Thymus (tissue), 11 donors: ENCODE results near the gene PDE2A. TPM values are rescaled to one million over a fixed set of nuclear protein-coding genes. Genes with fewer than 3 reads are reported as not detected.

Experiments
- DNase-seq, 9 donors: peaks; one replicate each; pipeline ENCODE4 v3.0.0-alpha.2; 2013; ENCODE audit warnings: low spot score in 9 of 9, low read depth in 6 of 9, missing footprints in 1 of 9
- H3K27ac ChIP-seq, 2 donors: one replicate each; pipeline ENCODE4 v1.5.1; 2013; ENCODE audit warnings: control low read depth in 1 of 2, low read depth in 1 of 2, low read length in 1 of 2, mild to moderate bottlenecking in 1 of 2, moderate library complexity in 1 of 2
- H3K27me3 ChIP-seq, 2 donors: one replicate each; pipeline ENCODE4 v1.5.1; 2013; ENCODE audit warnings: low read length in 1 of 2; ENCODE audit not compliant: control insufficient read depth in 2 of 2, insufficient read depth in 1 of 2
- H3K36me3 ChIP-seq, 2 donors: one replicate each; pipeline ENCODE4 v1.5.1; 2013; ENCODE audit warnings: low read length in 1 of 2, mild to moderate bottlenecking in 1 of 2, moderate library complexity in 1 of 2; ENCODE audit not compliant: control insufficient read depth in 2 of 2, insufficient read depth in 2 of 2
- H3K4me1 ChIP-seq, 2 donors: one replicate each; pipeline ENCODE4 v1.5.1; 2013; ENCODE audit warnings: low read length in 2 of 2; ENCODE audit not compliant: control insufficient read depth in 2 of 2, insufficient read depth in 2 of 2
- H3K4me3 ChIP-seq, 2 donors: one replicate each; pipeline ENCODE4 v1.5.1; 2013; ENCODE audit warnings: low read length in 2 of 2, control low read depth in 1 of 2, mild to moderate bottlenecking in 1 of 2
- H3K9me3 ChIP-seq, 2 donors: one replicate each; pipeline ENCODE4 v1.5.1; 2013; ENCODE audit warnings: low read length in 1 of 2, mild to moderate bottlenecking in 1 of 2; ENCODE audit not compliant: control insufficient read depth in 2 of 2, insufficient read depth in 1 of 2
- WGBS: extraction: QIAGEN DNeasy Blood & Tissue Kit; methylation state at CpG from one replicate; pipeline ENCODE4 v1.1.7; 2013; 5-methylcytosine and 5-hydroxymethylcytosine counted together
- polyA plus RNA-seq: library from polyadenylated mRNA; stranded (reverse); fragments of 200-250 nt; gene quantifications from one replicate; pipeline ENCODE4 v1.2.3, GENCODE V29; 2013
- total RNA-seq: library from RNA; stranded (reverse); fragments of 120-200 nt; gene quantifications from one replicate; pipeline ENCODE4 v1.2.4, GENCODE V29; 2013
- donor health status: healthy.

Gene PDE2A
- total and polyA plus RNA-seq, 2 donors = 1.1 to 16.9 TPM

- H3K36me3 ChIP-seq = no peaks in the 10 kb centered on the region
- DNase-seq = no peak
- H3K9me3 ChIP-seq = peaks cover 0 to 1% of the 10 kb centered on the region in 2 donors
- WGBS = 91% methylated on average over 14 of the region's 14 CpGs
- H3K4me1 ChIP-seq = peaks cover 0 to 6% of the 10 kb centered on the region in 2 donors
- H3K27me3 ChIP-seq = peaks cover 22 to 71% of the 10 kb centered on the region in 2 donors
- no peak overlapping the region for H3K27ac ChIP-seq
- no peak overlapping the region for H3K4me3 ChIP-seq
These were observed 91.7 kb downstream of the PDE2A start for GRCh38 chr11:72582206-72583176.

DNA sequence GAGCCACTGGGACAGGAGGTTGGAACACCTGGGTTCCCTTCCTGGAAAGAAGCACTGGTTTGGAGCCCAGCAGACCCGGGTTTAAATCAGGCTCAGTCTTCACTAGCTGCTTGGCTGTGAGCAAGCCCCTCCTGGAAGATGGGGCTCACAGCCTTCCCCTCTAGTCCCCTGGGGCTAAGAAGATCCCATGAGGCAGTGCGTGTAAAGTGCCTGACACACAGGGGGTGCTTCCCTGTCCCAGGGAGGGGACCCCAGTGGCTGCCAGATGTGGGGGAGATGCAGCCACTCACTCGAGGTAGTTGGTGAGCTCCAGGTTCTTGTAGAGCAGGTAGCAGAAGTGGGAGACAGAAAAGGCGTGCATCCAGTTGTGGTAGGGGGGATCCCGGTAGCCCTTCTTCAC is 93.2 kb downstream of the PDE2A start:
- no peak for DNase-seq
- no peaks in the 10 kb centered on the region for H3K36me3 ChIP-seq

DNA sequence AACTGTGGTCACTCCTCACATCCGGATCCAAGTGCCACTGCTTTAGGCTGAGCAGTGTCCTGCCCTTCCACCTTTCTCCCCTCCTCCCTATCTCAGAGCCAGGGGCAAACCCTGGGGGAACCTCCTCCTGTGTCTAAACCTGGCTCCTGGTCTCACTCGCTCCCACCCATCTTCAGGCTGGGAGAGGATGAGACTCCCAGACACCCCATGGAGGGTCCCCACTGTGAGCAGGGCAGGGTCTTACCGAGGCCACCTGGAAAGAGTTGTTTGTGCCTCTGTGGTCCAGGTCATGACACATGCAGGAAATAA is 93.6 kb downstream of the PDE2A start:
- H3K9me3 ChIP-seq = peaks cover 0 to 1% of the 10 kb centered on the region in 2 donors
- DNase-seq = no peak
- no peak overlapping the region for H3K27ac ChIP-seq
- H3K4me1 ChIP-seq = peaks cover 0 to 6% of the 10 kb centered on the region in 2 donors
- no peaks in the 10 kb centered on the region for H3K36me3 ChIP-seq
- peaks cover 18 to 52% of the 10 kb centered on the region in 2 donors for H3K27me3 ChIP-seq
- WGBS = 83% methylated on average over 3 of the region's 3 CpGs
- no peak overlapping the region for H3K4me3 ChIP-seq

More for the DNA sequence above, 93.2 kb downstream of the PDE2A start:
- H3K27me3 ChIP-seq = peaks cover 21 to 57% of the 10 kb centered on the region in 2 donors
- no peak overlapping the region for H3K4me3 ChIP-seq
- no peak overlapping the region for H3K27ac ChIP-seq
- H3K4me1 ChIP-seq = peaks cover 0 to 6% of the 10 kb centered on the region in 2 donors
- peaks cover 0 to 1% of the 10 kb centered on the region in 2 donors for H3K9me3 ChIP-seq
- 90% methylated on average over 5 of the region's 5 CpGs for WGBS

DNA sequence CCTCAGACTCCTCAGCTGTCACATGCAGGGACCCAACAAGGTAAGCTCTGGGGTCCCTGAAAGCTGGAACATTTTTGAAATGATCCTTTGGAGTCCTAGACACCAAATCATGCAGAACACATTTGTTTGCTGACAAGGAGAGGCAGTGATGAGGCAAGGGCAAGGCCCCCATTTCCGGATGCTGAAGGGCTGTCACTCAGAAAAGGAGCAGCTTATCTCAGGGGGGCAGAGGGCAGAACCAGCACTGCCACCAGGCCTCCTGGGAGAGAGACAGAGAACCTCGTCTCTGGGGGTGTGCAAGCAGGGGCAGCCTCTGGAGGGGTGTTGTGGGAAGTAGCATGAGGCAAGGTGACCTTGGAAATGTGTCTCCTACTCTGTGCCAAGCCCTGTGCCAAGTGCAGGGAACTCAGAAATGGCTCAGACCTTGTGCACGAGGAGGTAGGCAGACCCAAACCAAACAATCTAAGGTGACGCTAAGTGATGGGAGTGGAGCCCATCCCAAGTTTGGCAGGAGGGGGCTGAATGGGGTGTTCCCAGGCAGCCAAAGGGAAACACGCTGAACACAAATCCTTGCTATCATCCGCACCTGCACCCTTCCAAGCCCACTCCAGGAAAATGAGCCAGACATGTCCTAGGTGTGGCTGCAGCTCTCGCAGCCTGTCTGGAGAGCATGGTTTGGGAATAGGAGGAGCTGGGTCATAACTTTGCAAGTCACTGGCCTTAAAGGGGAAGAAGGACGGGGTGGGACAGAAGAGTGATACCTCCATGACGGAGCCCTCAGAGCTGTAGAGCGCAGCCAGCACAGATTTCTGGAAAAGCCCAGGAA is 94.2 kb downstream of the PDE2A start:
- H3K27ac ChIP-seq = no peak overlapping the region
- H3K4me3 ChIP-seq = no peak overlapping the region
- 87% methylated on average over 10 of the region's 10 CpGs for WGBS
- DNase-seq = no peak
- no peaks in the 10 kb centered on the region for H3K36me3 ChIP-seq
- H3K4me1 ChIP-seq = peaks cover 0 to 5% of the 10 kb centered on the region in 2 donors
- peaks cover 0 to 1% of the 10 kb centered on the region in 2 donors for H3K9me3 ChIP-seq
- peaks cover 14 to 50% of the 10 kb centered on the region in 2 donors for H3K27me3 ChIP-seq

DNA sequence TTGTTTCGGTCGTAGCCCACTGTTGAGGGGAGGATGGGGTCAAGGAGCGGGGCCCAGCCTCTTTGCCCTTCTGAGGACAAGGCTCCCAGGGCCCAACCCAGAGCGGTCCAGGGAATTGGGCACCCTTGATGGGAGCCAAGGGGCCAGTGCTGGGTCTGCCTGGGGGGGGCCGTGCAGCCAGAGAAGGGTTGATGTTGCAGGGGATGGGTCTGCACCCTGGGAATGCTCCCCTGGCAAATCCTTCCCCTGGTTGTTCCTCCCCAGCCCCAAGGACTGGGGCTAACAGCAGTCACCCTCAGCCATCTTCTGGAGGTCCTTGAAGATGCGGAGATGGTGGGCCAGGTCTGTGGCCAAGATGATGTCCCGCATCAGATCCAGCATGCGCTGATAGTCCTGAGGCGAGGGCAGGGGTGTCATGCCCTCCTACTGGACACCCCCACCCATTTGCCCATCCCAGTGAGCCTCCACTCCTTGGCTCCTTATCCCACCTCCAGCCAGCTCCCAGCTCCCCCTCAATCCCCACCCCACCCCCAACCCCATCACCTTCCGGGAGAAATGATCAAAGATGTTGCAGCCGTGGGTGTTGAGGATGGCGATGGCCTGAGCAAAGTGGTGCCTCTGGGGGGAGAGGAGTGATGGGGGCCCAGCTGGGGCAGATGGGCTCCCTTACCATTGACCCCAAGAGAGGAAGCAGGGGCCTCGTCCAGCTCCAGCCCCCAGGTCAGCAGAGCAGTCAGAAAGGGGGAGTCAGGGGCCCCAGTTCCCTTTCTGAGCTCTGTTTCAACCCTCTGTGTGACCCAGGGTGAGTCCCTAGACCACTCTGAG is 95.0 kb downstream of the PDE2A start:
- peaks cover 0 to 1% of the 10 kb centered on the region in 2 donors for H3K9me3 ChIP-seq
- no peaks in the 10 kb centered on the region for H3K36me3 ChIP-seq
- peaks cover 8 to 46% of the 10 kb centered on the region in 2 donors for H3K27me3 ChIP-seq
- H3K27ac ChIP-seq = no peak overlapping the region
- H3K4me3 ChIP-seq = no peak overlapping the region
- H3K4me1 ChIP-seq = no peaks in the 10 kb centered on the region
- WGBS = 86% methylated on average over 13 of the region's 13 CpGs
- DNase-seq = no peak

GRCh38 chr11:72578566-72578965 is 95.7 kb downstream of the PDE2A start:
- WGBS = 92% methylated on average over 5 of the region's 5 CpGs
- Histone ChIP-seq H3K4me1 (no peaks in the 10 kb centered on the region), H3K9me3 (peaks cover 0 to 1% of the 10 kb centered on the region in 2 donors), H3K27ac (no peak overlapping the region), H3K4me3 (no peak overlapping the region), H3K36me3 (no peaks in the 10 kb centered on the region), H3K27me3 (peaks cover 2 to 45% of the 10 kb centered on the region in 2 donors)
- no peak for DNase-seq

- DNase-seq = no peak
- 94% methylated on average over 6 of the region's 6 CpGs for WGBS
- no peaks in the 10 kb centered on the region for H3K4me1 ChIP-seq
- peaks cover 0 to 42% of the 10 kb centered on the region in 2 donors for H3K27me3 ChIP-seq
- no peaks in the 10 kb centered on the region for H3K36me3 ChIP-seq
- H3K9me3 ChIP-seq = peaks cover 0 to 1% of the 10 kb centered on the region in 2 donors
- no peak overlapping the region for H3K4me3 ChIP-seq
- no peak overlapping the region for H3K27ac ChIP-seq
These were observed 96.2 kb downstream of the PDE2A start for GRCh38 chr11:72578051-72578450.

GRCh38 chr11:72577271-72577721 is 96.9 kb downstream of the PDE2A start:
- peaks cover 0 to 1% of the 10 kb centered on the region in 2 donors for H3K9me3 ChIP-seq
- 81% methylated on average over 14 of the region's 14 CpGs for WGBS
- H3K27me3 ChIP-seq = peaks cover 0 to 36% of the 10 kb centered on the region in 2 donors
- H3K27ac ChIP-seq = no peak overlapping the region
- DNase-seq = no peak
- H3K4me1 ChIP-seq = no peaks in the 10 kb centered on the region
- H3K36me3 ChIP-seq = no peaks in the 10 kb centered on the region
- no peak overlapping the region for H3K4me3 ChIP-seq
